Osteoblast (primary cell): ENCODE results near the gene SLC48A1. TPM values are rescaled to one million over a fixed set of nuclear protein-coding genes. Genes with fewer than 3 reads are reported as not detected.
A peak's percentile ranks its signal among the peaks of the same experiment; 100 is the strongest.

ENCODE experiments used
- DNase-seq: peaks from one replicate; pipeline ENCODE4 v3.0.0; 2011; ENCODE audit warnings: low spot score, mixed read lengths; ENCODE audit not compliant: insufficient read length; ENCODE audit errors: missing footprints
- H2AFZ ChIP-seq: 2 replicates; pipeline ENCODE4 v1.6.0; 2011; ENCODE audit warnings: mild to moderate bottlenecking, low read length
- H3K27ac ChIP-seq: 2 replicates; pipeline ENCODE4 v1.5.1; 2011; ENCODE audit warnings: mild to moderate bottlenecking, low read depth, low read length, moderate library complexity
- H3K27me3 ChIP-seq: 2 replicates; pipeline ENCODE4 v1.6.0; 2012; ENCODE audit warnings: mild to moderate bottlenecking, control low read depth, inconsistent platforms, low read length, moderate library complexity; ENCODE audit not compliant: insufficient read depth
- H3K36me3 ChIP-seq: 2 replicates; pipeline ENCODE4 v1.5.1; 2011; ENCODE audit warnings: mild to moderate bottlenecking, low read length, control low read depth, moderate library complexity; ENCODE audit not compliant: insufficient read depth
- H3K4me1 ChIP-seq: 2 replicates; pipeline ENCODE4 v1.5.1; 2011; ENCODE audit warnings: mild to moderate bottlenecking, low read length, control low read depth, moderate library complexity; ENCODE audit not compliant: insufficient read depth
- H3K4me2 ChIP-seq: 2 replicates; pipeline ENCODE4 v1.6.0; 2011; ENCODE audit warnings: mild to moderate bottlenecking, low read length; ENCODE audit not compliant: insufficient read depth
- H3K4me3 ChIP-seq: fragments of 200-600 bp; sonication (generic); 3 replicates; pipeline ENCODE4 v1.5.1; 2012; ENCODE audit warnings: mild to moderate bottlenecking, low read length, inconsistent platforms; ENCODE audit not compliant: insufficient read depth
- H3K79me2 ChIP-seq: 2 replicates; pipeline ENCODE4 v1.6.0; 2012; ENCODE audit warnings: mild to moderate bottlenecking, low read length, control low read depth, inconsistent platforms; ENCODE audit not compliant: insufficient read depth
- H3K9me3 ChIP-seq: 2 replicates; pipeline ENCODE4 v1.5.1; 2011; ENCODE audit warnings: low read depth, low read length, control low read depth
- H4K20me1 ChIP-seq: 2 replicates; pipeline ENCODE4 v1.6.0; 2012; ENCODE audit warnings: mild to moderate bottlenecking, low read length, control low read depth; ENCODE audit not compliant: insufficient read depth
- total RNA-seq: library from RNA; depleted of rRNA; stranded (reverse); fragments of >200 nt; gene quantifications from 2 replicates; pipeline ENCODE4 v1.2.3, GENCODE V29; 2012
- TF ChIP-seq, protein P1 (sequence below): IDR thresholded peaks from 2 replicates; pipeline ENCODE4 v1.5.1; 2011; ENCODE audit warnings: mild to moderate bottlenecking, low read depth, low read length, moderate library complexity; ENCODE audit errors: extremely low read depth

SLC48A1 gene
- total RNA-seq, 1 donor = 19.2 TPM

DNA sequence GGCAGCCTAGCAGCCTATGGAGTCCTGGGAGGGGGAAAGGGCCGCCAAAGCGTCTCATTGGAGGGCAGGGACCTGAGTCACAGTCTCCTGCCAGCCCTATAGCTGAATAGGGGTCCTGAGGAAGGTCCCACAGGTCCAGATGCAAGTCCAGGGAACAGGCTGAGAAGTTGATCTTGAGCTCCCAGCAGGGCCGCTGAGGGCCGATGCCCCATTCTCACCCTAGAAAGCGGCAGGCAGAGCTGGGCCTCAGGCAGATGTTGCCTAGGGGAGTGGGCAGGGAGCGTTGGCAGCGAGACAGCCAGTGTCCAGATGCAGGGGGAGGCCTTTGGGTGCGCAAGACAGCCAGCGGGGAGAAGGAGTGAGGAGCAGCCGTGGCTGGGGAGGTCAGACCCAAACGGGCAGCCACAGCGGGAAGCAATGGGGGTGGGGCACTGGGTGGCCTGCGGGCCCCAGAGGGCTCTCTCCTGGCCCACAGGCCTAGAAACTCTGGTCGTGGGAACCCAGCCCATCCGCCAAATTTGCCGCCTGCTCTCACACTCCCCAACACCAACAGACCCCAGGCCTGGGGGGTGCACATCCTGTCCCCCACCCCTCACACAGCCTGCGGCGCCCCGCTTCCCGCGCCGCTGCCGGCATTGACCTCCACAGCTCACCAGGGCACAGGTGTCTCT is 45.6 kb downstream of the SLC48A1 start:
- H3K36me3 ChIP-seq = peaks cover 6% of the 10 kb centered on the region
- H3K79me2 ChIP-seq = peaks cover 62% of the 10 kb centered on the region
- peak overlapping the region; percentile 84 for H3K4me3 ChIP-seq
- peak overlapping the region; percentile 81 for H3K4me2 ChIP-seq
- H2AFZ ChIP-seq = no peak overlapping the region
- peaks cover 45% of the 10 kb centered on the region for H4K20me1 ChIP-seq
- TF ChIP-seq, protein P1, sequence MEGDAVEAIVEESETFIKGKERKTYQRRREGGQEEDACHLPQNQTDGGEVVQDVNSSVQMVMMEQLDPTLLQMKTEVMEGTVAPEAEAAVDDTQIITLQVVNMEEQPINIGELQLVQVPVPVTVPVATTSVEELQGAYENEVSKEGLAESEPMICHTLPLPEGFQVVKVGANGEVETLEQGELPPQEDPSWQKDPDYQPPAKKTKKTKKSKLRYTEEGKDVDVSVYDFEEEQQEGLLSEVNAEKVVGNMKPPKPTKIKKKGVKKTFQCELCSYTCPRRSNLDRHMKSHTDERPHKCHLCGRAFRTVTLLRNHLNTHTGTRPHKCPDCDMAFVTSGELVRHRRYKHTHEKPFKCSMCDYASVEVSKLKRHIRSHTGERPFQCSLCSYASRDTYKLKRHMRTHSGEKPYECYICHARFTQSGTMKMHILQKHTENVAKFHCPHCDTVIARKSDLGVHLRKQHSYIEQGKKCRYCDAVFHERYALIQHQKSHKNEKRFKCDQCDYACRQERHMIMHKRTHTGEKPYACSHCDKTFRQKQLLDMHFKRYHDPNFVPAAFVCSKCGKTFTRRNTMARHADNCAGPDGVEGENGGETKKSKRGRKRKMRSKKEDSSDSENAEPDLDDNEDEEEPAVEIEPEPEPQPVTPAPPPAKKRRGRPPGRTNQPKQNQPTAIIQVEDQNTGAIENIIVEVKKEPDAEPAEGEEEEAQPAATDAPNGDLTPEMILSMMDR = no peak
- DNase-seq = peak; percentile 97
- H3K9me3 ChIP-seq = no peaks in the 10 kb centered on the region
- H3K27ac ChIP-seq = peak overlapping the region; percentile 67
- no peaks in the 10 kb centered on the region for H3K27me3 ChIP-seq
- H3K4me1 ChIP-seq = peaks cover 62% of the 10 kb centered on the region

DNA sequence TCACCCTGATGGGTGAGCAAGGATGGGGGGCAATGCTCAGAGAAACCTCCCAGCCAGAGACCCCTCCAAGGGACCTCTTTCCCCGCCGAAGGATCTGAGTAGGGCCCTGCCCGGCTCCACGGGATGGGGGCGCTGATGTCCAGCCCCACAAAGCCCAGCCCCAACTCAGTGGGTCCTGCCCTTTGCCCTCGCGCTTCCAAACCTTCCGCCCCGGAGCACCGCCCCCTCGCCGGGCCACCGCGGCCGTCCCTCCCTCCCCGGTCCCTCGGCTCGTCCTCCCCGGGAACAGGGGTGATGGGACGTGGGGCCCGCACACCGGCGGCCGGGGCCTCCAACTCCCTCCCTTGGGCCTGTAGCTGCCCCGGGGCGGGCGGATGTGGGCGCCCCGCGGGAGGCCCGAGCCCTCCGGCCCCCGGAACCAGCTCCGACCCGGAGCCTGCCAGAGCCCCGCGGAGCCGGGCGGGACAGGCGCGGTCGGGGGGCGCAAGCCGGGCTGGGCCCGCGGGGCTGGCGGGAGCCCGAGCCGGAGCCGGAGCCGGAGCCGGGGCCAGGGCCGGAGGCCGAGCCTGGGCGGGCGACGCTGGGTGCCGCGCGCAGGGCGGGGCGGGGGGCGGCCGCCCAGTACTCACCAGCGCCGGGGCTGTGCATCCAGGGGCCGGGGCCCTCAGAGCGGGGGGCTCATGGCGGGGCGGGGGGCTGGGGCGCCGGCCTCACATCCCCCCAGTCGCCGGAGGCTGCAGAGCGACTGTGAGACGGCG is 46.3 kb downstream of the SLC48A1 start:
- peaks cover 55% of the 10 kb centered on the region for H3K4me1 ChIP-seq

DNA sequence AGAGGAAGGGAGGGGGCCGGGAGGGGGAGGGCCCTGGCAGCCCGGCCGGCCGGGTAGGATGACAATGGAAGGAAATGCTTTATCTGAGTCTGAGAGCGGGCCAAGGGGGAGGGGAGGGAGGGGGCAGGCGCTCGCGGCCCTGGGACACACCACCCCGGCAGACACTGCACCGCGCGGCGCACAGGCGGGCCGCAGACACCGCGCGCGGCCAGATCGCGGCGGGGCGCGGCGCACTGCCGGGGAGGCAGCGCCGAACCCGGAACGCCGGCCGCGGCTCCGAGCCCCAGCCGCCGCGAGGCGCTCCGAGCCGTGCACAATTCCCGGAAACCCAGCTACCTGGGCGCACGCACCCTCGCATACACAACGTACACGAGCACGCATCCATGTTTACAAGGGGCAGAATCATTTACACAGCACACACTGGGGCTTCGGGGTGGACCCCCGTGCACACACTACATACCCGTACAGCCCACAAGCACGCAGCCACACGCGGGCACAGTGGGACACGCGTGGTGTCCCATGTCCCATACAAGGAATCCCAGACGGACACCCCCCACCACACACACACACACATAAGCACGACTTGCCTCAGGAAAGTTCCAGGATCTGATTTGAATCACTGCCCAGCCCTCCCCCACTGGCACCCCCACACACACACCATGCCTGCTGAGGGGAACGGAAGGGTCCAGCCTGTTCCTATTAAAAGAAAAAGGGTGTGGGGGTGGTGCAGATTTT is 47.0 kb downstream of the SLC48A1 start, which contains the start of gene HDAC7:
Gene HDAC7 (minus strand): TSS at position 8 of the 735 bp plus-strand sequence. CDS start 118 bp downstream, outside the sequence.
- peaks cover 32% of the 10 kb centered on the region for H4K20me1 ChIP-seq
- H3K9me3 ChIP-seq = no peaks in the 10 kb centered on the region
- H2AFZ ChIP-seq = peak within 1 kb of the TSS; percentile 73
- H3K4me3 ChIP-seq = peak within 1 kb of the TSS; percentile 84
- H3K4me2 ChIP-seq = peak within 1 kb of the TSS; percentile 96
- peaks cover 48% of the 10 kb centered on the region for H3K4me1 ChIP-seq
- H3K36me3 ChIP-seq = no peaks in the 10 kb centered on the region
- peak; percentile 98 for DNase-seq
- peaks cover 48% of the 10 kb centered on the region for H3K79me2 ChIP-seq
- H3K27me3 ChIP-seq = no peaks in the 10 kb centered on the region
- H3K27ac ChIP-seq = peak within 1 kb of the TSS; percentile 95
- TF ChIP-seq, protein P1 = no peak

More for the DNA sequence above, 46.3 kb downstream of the SLC48A1 start:
- peak overlapping the region; percentile 81 for H3K4me2 ChIP-seq
- peaks cover 39% of the 10 kb centered on the region for H4K20me1 ChIP-seq
- H3K79me2 ChIP-seq = peaks cover 55% of the 10 kb centered on the region
- peak overlapping the region; percentile 84 for H3K4me3 ChIP-seq
- DNase-seq = peak; percentile 89
- H3K36me3 ChIP-seq = peaks cover 6% of the 10 kb centered on the region
- H3K27ac ChIP-seq = peak overlapping the region; percentile 67
- TF ChIP-seq, protein P1 = no peak
- no peaks in the 10 kb centered on the region for H3K9me3 ChIP-seq
- no peaks in the 10 kb centered on the region for H3K27me3 ChIP-seq
- H2AFZ ChIP-seq = no peak overlapping the region
